Measurements from ENCODE around the gene LIF. TPM values are rescaled to one million over a fixed set of nuclear protein-coding genes. Genes with fewer than 3 reads are reported as not detected.

Gene LIF
- polyA plus RNA-seq, 4 donors, result 3.0 to 27.9 (median 6.0) TPM

DNA sequence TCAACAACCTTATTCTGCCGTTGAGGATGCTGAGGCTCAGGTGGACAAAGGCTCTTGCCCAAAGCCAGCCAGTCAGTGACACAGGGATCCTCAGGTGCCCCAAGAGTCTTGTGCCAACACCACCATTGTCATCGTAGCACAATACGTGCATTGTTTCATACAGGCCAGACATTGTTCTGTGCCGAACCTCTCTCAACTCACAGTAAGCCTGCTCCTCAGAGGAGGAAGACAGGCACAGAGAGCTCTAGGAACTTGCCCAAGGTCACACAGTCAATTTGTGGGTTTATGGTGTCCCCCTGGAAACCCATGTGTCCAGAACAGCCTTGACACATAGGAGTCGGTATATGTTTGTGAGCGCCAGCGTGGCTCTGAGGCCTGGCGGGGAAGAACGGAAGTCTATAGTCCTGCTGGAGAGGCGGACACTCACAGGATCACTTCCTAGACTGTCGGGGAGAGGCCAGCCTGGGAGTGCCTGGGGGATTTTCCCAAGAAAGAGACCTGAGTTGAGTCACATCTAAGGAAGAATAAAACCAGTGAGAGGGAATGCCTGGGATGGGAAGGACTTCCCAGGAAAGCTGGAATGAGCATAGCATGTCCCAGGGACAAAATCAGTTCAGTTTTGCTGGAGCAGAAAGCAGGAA is 20.2 kb downstream of the LIF start:
- Histone ChIP-seq H3K4me1 (ENCODE audit: control insufficient read depth in 3 of 3, insufficient read depth in 2 of 3, low read depth in 1 of 3, low read length in 2 of 3) (no peaks in the 10 kb centered on the region), H3K27ac (ENCODE audit: low read depth in 1 of 3, low read length in 2 of 3) (no peak overlapping the region), H3K36me3 (ENCODE audit: control insufficient read depth in 3 of 3, insufficient read depth in 2 of 3, low read depth in 1 of 3, low read length in 3 of 3) (no peaks in the 10 kb centered on the region), H3K4me3 (ENCODE audit: low read depth in 1 of 3, low read length in 3 of 3) (no peak overlapping the region), H3K9me3 (ENCODE audit: control insufficient read depth in 2 of 2, insufficient read depth in 1 of 2, low read depth in 1 of 2, low read length in 1 of 2) (peaks cover 0 to 7% of the 10 kb centered on the region in 2 donors), H3K27me3 (ENCODE audit: control insufficient read depth in 3 of 3, insufficient read depth in 3 of 3, low read length in 3 of 3) (peaks cover 0 to 6% (median 0%) of the 10 kb centered on the region in 3 donors)
- 71 to 85% (median 83%) methylated on average over 11 of the region's 11 CpGs for WGBS, 3 donors
- FAIRE-seq, result no peak
- no peak for DNase-seq

- peaks cover 0 to 6% (median 0%) of the 10 kb centered on the region in 3 donors for H3K27me3 ChIP-seq (ENCODE audit: control insufficient read depth in 3 of 3, insufficient read depth in 3 of 3, low read length in 3 of 3)
- WGBS, 3 donors, result 78 to 87% (median 80%) methylated on average over 7 of the region's 7 CpGs
- H3K27ac ChIP-seq (ENCODE audit: low read depth in 1 of 3, low read length in 2 of 3), result no peak overlapping the region
- peaks cover 0 to 7% of the 10 kb centered on the region in 2 donors for H3K9me3 ChIP-seq (ENCODE audit: control insufficient read depth in 2 of 2, insufficient read depth in 1 of 2, low read depth in 1 of 2, low read length in 1 of 2)
- H3K4me3 ChIP-seq (ENCODE audit: low read depth in 1 of 3, low read length in 3 of 3), result no peak overlapping the region
- H3K36me3 ChIP-seq (ENCODE audit: control insufficient read depth in 3 of 3, insufficient read depth in 2 of 3, low read depth in 1 of 3, low read length in 3 of 3), result no peaks in the 10 kb centered on the region
- no peak for DNase-seq
- no peak for FAIRE-seq
- peaks cover 0 to 3% (median 2%) of the 10 kb centered on the region in 3 donors for H3K4me1 ChIP-seq (ENCODE audit: control insufficient read depth in 3 of 3, insufficient read depth in 2 of 3, low read depth in 1 of 3, low read length in 2 of 3)
Measured at GRCh38 chr22:30225220-30225927, 21.2 kb downstream of the LIF start.

DNA sequence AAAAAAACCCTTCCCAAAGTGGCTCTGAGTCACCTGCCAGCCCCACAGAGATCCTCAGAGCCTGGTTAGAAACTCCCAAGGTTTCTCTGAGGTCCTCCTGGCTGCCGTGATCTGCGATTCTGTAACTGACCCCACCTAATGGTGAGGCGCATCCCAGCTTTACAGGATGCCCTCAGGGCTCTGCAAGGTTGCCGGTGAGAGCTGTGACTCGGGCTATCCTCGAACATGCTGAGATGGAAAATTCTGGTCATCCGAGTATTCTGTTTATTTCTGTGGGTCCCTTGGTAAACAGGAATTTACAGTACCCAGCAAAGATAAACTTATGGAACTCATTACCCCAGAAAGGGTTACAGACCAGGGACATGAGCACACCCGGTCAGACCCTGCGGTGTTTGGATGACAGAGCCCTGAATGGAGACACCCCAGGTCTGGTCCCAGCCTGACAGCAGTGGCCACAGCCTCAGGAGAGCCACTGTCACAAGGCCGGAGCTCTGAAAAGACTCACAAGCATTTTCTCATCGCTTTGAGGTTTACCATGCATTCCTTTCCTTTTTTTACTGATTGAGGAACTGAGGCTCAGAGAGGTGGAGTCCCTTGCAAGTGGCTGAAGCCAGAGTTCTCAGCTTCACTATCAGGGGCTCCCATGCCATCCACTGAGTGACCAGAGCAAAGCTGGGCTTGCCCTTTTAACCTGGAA is 22.2 kb downstream of the LIF start:
- H3K9me3 ChIP-seq (ENCODE audit: control insufficient read depth in 2 of 2, insufficient read depth in 1 of 2, low read depth in 1 of 2, low read length in 1 of 2), result peaks cover 0 to 7% of the 10 kb centered on the region in 2 donors
- DNase-seq, result no peak
- peaks cover 0 to 3% (median 2%) of the 10 kb centered on the region in 3 donors for H3K4me1 ChIP-seq (ENCODE audit: control insufficient read depth in 3 of 3, insufficient read depth in 2 of 3, low read depth in 1 of 3, low read length in 2 of 3)
- no peaks in the 10 kb centered on the region for H3K36me3 ChIP-seq (ENCODE audit: control insufficient read depth in 3 of 3, insufficient read depth in 2 of 3, low read depth in 1 of 3, low read length in 3 of 3)
- WGBS, 3 donors, result 46 to 64% (median 60%) methylated on average over 11 of the region's 11 CpGs
- no peak overlapping the region for H3K27ac ChIP-seq (ENCODE audit: low read depth in 1 of 3, low read length in 2 of 3)
- no peak overlapping the region for H3K4me3 ChIP-seq (ENCODE audit: low read depth in 1 of 3, low read length in 3 of 3)
- no peak for FAIRE-seq
- peaks cover 0 to 6% (median 0%) of the 10 kb centered on the region in 3 donors for H3K27me3 ChIP-seq (ENCODE audit: control insufficient read depth in 3 of 3, insufficient read depth in 3 of 3, low read length in 3 of 3)

- Histone ChIP-seq H3K4me3 (ENCODE audit: low read depth in 1 of 3, low read length in 3 of 3) (no peak overlapping the region), H3K36me3 (ENCODE audit: control insufficient read depth in 3 of 3, insufficient read depth in 2 of 3, low read depth in 1 of 3, low read length in 3 of 3) (no peaks in the 10 kb centered on the region), H3K4me1 (ENCODE audit: control insufficient read depth in 3 of 3, insufficient read depth in 2 of 3, low read depth in 1 of 3, low read length in 2 of 3) (peaks cover 0 to 5% (median 2%) of the 10 kb centered on the region in 3 donors), H3K27me3 (ENCODE audit: control insufficient read depth in 3 of 3, insufficient read depth in 3 of 3, low read length in 3 of 3) (peaks cover 0 to 6% (median 0%) of the 10 kb centered on the region in 3 donors), H3K9me3 (ENCODE audit: control insufficient read depth in 2 of 2, insufficient read depth in 1 of 2, low read depth in 1 of 2, low read length in 1 of 2) (peaks cover 0 to 7% of the 10 kb centered on the region in 2 donors), H3K27ac (ENCODE audit: low read depth in 1 of 3, low read length in 2 of 3) (no peak overlapping the region)
- DNase-seq (no peak), FAIRE-seq (no peak)
- 64 to 76% (median 70%) methylated on average over 15 of the region's 15 CpGs for WGBS, 3 donors
Measured at GRCh38 chr22:30223303-30223702, 23.3 kb downstream of the LIF start.

GRCh38 chr22:30222321-30222720 is 24.2 kb downstream of the LIF start:
- H3K36me3 ChIP-seq (ENCODE audit: control insufficient read depth in 3 of 3, insufficient read depth in 2 of 3, low read depth in 1 of 3, low read length in 3 of 3), result no peaks in the 10 kb centered on the region
- no peak overlapping the region for H3K4me3 ChIP-seq (ENCODE audit: low read depth in 1 of 3, low read length in 3 of 3)
- DNase-seq, result no peak
- 76 to 87% (median 79%) methylated on average over 4 of the region's 4 CpGs for WGBS, 3 donors
- H3K27ac ChIP-seq (ENCODE audit: low read depth in 1 of 3, low read length in 2 of 3), result no peak overlapping the region
- peaks cover 0 to 7% of the 10 kb centered on the region in 2 donors for H3K9me3 ChIP-seq (ENCODE audit: control insufficient read depth in 2 of 2, insufficient read depth in 1 of 2, low read depth in 1 of 2, low read length in 1 of 2)
- peaks cover 0 to 6% (median 0%) of the 10 kb centered on the region in 3 donors for H3K27me3 ChIP-seq (ENCODE audit: control insufficient read depth in 3 of 3, insufficient read depth in 3 of 3, low read length in 3 of 3)
- FAIRE-seq, result no peak
- H3K4me1 ChIP-seq (ENCODE audit: control insufficient read depth in 3 of 3, insufficient read depth in 2 of 3, low read depth in 1 of 3, low read length in 2 of 3), result peaks cover 0 to 14% (median 2%) of the 10 kb centered on the region in 3 donors

GRCh38 chr22:30221121-30221992 is 25.2 kb downstream of the LIF start:
- peak in 1 of 2 donors; percentile 56 for DNase-seq
- Histone ChIP-seq H3K36me3 (ENCODE audit: control insufficient read depth in 3 of 3, insufficient read depth in 2 of 3, low read depth in 1 of 3, low read length in 3 of 3) (no peaks in the 10 kb centered on the region), H3K9me3 (ENCODE audit: control insufficient read depth in 2 of 2, insufficient read depth in 1 of 2, low read depth in 1 of 2, low read length in 1 of 2) (peaks cover 0 to 7% of the 10 kb centered on the region in 2 donors), H3K4me3 (ENCODE audit: low read depth in 1 of 3, low read length in 3 of 3) (peak overlapping the region in 1 of 3 donors; percentile 2), H3K27ac (ENCODE audit: low read depth in 1 of 3, low read length in 2 of 3) (peak overlapping the region in 1 of 3 donors; percentile 68), H3K27me3 (ENCODE audit: control insufficient read depth in 3 of 3, insufficient read depth in 3 of 3, low read length in 3 of 3) (peaks cover 0 to 6% (median 0%) of the 10 kb centered on the region in 3 donors), H3K4me1 (ENCODE audit: control insufficient read depth in 3 of 3, insufficient read depth in 2 of 3, low read depth in 1 of 3, low read length in 2 of 3) (peaks cover 0 to 15% (median 2%) of the 10 kb centered on the region in 3 donors)
- FAIRE-seq, result no peak
- WGBS, 3 donors, result 27 to 44% (median 32%) methylated on average over 23 to 26 of the region's 26 CpGs

DNA sequence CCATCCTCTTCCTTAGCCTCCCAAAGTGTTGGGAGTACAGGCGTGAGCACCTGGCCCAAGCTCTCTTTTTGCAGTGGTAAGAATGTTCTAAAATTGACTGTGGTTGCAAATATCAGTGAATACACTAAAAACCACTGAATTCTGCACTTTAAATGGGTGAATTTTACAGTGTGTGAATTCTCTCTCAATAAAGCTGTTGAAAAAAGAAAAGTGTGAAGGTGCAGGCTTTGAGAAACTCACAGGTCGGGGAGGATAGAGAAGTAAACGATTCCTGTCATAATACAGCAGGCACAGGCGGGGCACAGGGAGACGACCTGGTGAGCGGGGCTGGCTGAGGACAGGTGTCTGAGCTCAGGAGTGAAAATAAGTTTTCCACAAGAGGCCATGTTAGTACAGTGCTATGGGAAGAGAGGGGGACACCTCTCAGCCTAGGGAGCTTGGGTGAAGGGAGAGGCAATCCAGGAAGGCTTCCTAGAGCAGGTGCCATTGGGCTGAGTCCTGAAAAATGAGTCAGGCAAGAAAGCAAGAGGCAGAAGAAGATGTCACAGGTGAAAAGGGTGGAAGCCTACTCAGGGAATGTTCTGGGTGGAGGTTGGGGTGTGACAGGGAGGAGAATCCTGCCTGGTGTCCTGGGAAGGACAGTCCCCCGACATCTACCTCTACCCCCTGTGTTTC is 26.1 kb downstream of the LIF start:
- Histone ChIP-seq H3K36me3 (ENCODE audit: control insufficient read depth in 3 of 3, insufficient read depth in 2 of 3, low read depth in 1 of 3, low read length in 3 of 3) (no peaks in the 10 kb centered on the region), H3K9me3 (ENCODE audit: control insufficient read depth in 2 of 2, insufficient read depth in 1 of 2, low read depth in 1 of 2, low read length in 1 of 2) (peaks cover 0 to 4% of the 10 kb centered on the region in 2 donors), H3K4me3 (ENCODE audit: low read depth in 1 of 3, low read length in 3 of 3) (no peak overlapping the region), H3K27ac (ENCODE audit: low read depth in 1 of 3, low read length in 2 of 3) (peak overlapping the region in 1 of 3 donors; percentile 68), H3K4me1 (ENCODE audit: control insufficient read depth in 3 of 3, insufficient read depth in 2 of 3, low read depth in 1 of 3, low read length in 2 of 3) (peaks cover 0 to 15% (median 2%) of the 10 kb centered on the region in 3 donors), H3K27me3 (ENCODE audit: control insufficient read depth in 3 of 3, insufficient read depth in 3 of 3, low read length in 3 of 3) (peaks cover 0 to 6% (median 0%) of the 10 kb centered on the region in 3 donors)
- DNase-seq (no peak), FAIRE-seq (no peak)
- WGBS, 3 donors, result 57 to 68% (median 59%) methylated on average over 7 of the region's 7 CpGs

Data from small intestine (tissue), 7 donors.